ENCODE measurements around the gene ZBTB20.

The ZBTB20 gene

DNA sequence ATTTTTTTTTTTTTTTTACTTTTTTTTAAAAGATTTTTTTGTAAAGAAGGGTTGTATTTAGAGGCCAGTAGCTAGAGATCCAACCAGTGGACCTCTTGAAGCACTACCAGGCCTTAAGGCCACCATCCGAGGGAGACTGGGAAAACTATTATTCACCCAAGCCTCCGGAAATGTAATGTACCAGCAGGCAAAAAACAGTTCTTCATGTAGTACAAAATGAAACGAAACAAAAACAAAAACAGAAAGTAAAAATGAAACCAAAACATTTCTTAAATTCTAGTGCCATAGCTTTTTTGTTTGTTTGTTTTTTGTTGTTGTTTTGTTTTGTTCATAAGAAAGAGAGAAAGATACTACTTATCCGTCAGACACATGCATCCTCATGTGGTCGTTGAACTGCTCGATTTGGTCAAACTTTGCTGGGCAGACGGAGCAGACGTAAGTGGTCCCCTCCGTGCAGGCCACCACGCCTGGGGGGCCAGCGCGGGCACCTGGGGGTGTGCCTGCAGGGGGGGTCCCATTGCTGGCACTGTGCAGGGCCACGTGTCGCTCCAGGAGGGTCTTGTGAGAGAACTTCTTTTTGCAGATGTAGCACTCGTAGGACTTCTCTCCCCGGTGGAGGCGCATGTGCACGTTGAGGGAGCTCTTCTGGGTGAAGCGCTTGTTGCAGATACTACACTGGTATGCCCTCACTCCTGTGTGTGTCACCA, 808.3 kb downstream of the ZBTB20 start:
- no peak for DNase-seq

DNA sequence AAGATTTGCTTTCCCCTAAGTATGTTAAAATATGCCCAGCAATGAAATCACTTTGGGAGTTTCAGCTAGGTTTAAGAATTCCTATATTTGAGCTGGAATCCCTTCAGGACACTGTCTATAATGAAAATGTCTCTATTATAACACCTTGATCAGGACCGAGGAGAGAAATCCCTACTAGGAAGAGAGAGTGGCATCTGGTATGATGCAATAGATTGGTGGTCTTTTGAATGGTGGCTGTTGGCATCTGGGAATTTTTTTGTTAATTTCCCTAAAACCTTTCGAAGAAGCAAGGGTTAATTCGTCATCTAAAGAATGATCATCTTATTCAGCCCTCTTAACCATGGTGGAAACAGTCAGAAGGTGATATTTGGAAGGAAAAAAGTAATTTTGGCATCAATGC, 810.2 kb downstream of the ZBTB20 start:
- no peak for DNase-seq

DNA sequence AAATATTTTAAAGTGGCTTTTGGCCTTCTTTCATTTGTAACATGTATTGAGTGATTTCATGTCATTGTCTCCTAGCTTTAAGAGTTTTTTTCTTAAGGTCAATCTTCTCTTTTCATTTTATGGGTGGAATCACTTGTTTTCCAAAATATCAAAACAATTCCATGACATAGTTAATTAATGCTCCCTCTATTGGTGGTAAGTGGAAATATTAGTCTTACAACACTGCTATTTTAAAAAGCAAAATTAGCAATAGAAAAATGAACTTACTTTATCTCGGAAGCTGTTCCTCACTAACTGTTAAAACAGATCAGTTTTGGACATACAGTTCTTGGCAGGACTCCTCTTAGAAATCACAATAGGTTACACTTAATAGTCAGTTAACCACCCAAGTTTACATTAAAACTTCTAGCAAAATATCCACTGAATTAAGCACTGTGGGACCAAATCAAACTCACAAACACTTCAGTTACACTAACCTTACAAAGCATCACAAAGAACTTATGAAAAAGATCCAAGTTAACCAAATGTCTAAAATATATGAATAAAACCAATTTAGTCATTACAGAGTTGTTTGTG, 810.9 kb downstream of the ZBTB20 start:
- DNase-seq, result no peak

DNA sequence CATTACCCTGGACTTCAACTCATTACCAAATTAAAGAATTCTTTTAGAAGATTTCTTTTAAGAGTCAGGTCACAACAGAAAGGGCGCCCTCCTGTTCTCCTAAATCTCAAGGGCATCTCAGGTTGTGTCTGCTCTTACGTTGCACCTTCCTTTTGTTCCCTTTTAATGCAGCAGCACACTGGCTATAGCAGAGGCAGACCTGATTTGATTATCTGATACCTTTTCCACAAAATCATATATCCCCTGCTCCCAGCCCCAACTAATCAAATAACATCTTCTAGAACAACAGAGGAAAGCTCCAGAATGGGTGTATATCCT, 813.2 kb downstream of the ZBTB20 start:
- no peak for DNase-seq

DNA sequence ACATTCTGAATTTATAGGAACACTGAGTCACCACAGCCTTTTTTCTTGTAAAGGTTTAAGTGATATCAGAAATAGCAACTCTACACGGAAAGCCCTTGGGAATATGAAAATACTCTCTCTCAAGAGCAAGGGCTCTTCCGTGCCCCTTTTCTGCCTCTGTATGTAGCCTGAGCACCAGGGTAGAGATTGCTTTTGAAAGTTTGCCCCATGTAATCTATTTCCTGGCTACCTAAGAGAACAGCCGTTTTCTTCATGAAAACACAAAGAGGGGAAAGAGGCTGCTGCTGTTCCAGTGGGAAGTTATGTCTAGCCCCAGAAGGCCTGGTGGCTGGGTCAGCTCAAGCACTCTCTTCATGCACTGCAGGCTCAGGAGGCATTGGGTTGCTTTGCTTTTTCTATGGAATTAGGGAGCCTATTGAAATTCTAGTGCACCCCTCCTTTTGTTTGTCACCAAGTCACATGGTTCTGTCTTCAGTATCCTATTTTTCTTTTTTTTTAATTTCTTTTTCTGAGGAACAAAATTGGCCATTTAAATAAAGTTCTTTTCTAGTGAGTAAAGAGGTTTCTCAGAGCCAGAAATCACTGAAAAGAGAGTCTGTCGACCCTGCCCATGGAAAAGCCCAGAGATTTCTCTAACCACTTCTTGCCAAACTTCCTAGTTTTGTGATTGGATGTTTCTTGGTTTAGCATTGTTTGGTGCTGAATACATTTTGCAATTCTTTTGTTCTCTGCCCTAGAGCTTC, 813.7 kb downstream of the ZBTB20 start:
- no peak for DNase-seq

DNA sequence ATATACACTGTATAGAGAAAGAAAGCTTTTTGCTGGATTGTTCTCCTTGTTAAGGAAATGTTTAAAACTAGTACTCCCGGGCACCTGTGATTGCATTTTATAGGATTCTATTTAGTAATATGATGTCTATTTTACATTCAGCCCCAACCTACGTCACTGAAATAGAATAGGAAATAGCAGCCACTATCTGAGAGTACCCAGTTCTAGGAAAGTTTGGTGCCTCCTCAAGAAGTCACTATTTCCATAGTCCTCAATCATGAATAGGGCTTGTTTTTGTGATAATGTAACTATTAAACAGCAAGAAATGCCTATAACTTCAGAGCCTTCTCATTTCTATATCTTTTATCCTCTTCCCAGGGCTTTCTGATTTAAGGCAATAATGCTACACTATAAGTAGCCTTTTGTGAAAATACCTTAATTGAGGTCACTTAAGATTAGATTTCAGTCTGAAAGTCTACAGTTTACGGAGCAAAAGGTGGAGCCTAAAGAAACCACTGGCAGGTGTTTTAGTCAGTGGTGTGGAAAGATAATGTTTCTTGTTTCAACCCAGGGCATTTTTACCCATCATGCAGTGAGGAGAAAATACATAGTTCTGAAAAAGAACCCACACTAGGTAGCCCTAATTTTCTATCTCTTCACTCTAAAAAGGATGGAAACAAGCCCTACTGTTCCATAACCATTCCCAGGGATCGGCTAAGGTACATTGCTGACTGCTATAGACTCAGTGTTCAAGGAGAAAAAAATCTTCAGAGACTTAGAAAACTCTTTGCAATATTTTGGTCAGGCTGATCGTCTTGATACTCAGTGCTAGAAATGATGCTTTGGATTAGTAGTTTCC, 814.5 kb downstream of the ZBTB20 start:
- DNase-seq, result no peak

DNA sequence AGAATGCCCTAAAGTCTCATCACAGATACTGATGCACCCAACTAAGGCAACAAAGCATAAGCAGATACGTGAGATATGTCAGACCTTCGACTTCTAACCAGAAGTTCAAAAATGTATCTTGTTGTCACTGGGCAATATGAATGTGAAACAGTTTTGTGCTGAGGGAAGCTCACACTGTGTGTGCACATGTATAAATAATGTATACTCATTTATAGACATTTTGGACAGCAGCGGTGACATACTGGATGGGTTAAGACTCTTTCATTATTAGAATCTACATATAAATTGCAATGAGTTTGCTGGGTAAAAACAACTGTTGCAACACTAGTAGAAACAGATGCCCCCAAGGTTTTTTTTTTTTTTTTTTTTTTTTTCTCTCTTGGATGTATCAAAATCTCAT, 815.4 kb downstream of the ZBTB20 start:
- DNase-seq, result no peak

DNA sequence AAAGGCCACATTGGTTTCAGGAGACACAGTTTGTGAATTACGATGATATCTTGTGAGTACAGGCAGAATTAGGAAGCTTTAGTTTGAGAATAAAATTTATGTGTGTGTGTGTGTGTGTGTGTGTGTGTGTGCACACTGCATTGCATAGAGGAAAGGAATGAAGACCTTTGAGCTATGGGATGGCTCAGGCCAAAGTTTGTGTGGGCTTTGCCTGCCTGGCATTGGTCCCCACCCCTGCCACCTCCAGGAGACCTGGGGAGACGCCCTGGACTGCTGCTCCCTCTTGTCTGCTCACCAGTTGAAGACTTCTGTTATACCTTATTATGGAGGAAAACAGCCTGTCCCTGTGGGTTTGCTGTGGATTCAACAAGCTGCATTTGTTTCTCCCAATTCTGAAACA, 816.1 kb downstream of the ZBTB20 start:
- DNase-seq, result no peak

DNA sequence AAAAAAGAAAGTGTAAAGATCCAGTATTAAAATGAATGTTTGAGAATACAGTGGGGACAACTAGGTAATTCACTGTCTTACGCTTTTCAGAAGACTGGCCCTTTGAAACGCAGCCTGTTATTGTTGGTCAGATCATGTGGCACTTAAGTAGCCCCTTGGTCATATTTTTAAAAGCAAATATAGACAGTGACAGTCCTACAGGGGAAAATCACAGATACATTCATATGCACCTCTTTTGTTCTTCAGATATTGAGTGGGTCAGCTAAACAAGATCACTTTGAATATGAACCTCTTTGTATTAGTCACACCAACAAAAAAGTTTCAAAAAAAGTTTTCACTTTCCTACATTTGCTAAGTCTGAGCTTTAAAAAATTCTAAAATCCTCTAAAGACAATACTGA, 817.3 kb downstream of the ZBTB20 start:
- no peak for DNase-seq

DNA sequence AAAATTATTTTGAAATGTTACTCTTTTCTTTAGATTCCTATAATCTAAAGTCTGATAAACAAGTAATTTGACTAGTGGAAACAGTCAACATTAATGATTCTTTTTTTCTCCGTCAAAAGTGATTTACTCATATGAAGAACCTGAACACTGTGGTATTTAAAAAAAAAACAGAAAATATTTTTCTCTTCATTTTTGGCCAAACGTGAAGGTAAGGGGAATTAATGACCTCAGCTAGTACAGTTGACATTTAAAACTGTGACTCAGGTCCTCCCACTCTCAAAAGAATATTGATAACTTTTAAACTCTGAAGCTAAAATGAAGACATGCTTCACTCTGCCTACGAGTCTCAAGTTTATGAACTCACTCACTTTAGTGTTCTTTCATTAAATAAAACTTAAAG, 818.7 kb downstream of the ZBTB20 start:
- DNase-seq, result no peak

DNA sequence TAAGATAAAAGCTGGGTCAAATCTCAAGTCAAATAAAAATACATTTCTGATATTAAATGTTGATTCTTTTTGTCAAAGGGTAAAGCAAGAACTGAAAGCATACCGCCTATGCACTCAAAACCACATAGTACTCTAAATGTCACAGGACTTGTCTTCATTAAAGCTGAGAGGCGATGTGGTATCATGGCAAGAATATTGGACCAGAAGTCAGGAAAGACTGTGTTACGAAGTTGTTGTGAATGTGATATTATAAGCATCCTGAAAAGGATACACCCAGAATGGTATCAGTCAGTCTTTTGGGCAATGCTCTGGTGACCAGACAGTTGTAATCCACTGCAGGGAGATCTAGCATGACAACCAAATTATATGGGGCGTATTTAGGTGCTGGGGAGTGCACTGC, 819.4 kb downstream of the ZBTB20 start:
- no peak for DNase-seq

DNA sequence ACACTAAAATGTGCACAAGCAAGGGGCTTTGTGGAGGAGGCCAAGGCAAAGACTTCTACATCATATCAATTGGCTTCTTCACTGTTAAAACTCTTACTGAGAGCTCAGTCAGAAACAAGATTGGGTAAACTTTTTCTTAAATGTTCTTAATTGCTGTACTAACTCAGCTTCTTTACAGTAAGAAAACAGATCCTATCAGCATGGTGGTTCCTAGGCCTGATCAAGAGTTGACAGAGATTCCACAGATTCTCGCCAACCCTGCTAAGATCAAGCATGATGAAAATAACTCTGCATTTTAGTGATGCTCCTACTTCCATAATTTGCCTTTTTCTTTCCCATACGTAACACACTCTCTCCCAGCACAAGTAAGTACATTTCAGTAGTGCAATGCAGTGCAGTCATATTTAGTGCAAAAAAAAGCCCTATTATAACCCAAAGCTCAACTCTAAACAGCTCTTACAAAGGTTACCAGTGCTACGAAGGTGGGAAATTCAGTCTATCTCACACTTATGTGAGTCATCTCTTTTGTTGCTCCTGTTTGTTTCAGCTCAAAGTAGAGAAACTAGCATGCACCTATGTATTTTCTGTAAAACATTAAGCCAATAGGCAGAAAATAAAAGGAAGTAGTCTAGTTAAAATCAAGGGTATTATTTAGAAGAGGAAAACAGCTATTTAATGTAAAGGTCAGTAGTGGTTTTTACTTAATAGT, 823.4 kb downstream of the ZBTB20 start:
- no peak for DNase-seq

DNA sequence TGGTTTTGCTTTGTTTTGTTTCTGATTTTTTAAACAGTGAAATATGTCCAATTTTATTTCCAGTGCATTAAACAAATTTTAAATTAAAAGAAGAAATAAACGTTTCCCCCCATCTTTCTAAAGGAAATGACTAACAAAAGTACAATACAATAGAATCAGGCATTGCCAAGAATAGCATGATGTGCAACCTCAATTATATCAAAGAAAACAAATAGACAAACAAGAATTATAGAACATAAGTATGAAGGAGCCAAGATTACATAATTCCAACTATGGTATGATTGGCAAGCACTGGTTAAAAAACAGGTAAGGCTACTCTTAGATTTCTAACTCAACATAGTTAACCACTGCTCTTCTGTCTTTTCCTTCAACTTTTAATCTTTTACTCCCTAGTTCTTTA, 826.8 kb downstream of the ZBTB20 start:
- no peak for DNase-seq

DNA sequence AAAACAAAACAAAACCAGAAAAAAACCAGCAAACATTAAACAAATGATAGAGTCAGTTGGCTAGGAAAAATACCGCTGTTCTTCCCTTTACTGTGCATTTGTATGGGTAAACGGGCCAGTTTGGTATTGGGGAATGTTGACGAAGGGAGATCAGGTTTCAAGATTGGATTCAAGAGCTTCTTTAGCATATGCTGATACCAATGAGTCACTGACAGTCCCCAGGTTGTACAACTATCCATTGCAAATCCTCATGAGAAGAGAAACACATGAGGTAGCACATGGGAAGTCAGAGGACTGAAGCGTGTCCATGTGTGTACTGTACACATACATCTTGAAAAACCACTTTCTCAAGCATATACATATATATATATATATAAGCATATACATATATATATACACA, 827.6 kb downstream of the ZBTB20 start:
- DNase-seq, result no peak

DNA sequence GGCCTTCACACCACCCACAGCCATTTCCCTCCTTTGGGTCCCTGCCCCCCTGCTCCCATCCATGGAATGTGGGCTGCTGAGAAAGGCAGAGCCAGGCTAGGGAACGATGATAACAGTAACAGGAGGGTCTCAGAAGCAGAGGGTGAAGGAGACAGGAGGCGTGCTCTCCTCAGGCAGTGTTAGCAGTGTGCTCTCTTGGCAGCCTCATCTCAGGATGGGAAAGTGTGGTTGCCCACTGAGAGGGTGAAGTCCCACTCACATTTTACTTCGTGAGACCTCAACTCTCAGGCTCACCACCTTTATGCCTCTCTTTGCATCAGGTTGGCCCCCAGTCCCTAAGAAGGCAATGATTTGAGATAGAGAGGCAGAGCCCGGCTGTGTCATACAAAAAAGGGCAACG, 828.8 kb downstream of the ZBTB20 start:
- peak; percentile 39 for DNase-seq

DNA sequence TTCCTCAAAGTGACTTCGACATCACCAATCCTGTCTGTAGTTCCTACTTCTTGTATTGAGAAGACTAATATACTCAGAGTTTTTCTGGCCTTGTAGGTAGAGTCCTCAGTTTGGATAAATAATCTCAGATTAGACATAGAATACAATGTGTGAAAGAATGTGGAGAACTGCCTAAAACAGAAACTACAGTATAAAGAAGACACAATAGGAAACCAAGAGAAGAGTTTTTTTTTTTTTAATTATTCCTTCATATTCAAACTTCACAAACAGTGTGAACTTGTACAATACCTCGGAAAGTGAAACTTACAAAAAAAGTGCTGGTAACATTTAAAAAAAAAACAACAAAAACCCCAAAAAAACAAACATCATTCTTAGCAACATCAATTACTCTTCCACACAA, 832.8 kb downstream of the ZBTB20 start:
- DNase-seq, result no peak

DNA sequence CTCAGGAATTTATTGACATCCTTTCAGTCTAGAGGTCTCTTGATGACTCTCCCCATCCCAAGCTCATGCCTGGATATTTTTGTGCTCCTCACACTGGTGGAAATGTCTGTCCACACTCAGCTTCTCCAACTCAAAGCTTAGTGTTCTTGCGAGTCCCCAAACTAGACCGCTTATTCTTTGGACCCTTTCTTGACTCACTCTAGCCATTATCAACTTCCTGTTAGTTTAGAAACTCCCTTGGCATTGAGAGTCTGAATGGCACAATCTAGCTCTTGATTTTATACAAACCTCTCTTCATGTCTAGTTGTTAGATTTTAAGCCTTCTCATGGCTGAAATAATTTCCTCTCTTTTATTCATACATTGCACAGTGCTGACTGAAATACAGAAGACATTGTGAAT, 833.7 kb downstream of the ZBTB20 start:
- DNase-seq, result no peak

DNA sequence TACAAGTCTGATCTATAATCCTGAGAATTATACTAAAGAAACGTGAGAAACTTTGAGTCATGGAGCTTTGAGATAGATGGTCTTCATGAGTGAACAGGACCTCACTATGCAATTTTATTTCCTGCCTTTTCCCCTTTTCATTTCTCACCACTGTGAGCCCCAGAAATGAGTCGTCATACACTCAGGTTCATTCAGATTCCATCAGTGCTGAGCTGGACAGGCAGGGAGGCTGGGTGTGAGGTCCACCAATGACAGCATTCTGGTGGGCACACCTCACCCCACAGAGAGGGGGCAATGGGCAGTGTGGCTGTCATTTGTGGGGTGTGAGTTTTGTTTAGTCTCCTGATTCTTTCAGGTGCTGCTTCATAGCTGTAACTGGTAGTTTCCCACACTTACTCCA, 836.4 kb downstream of the ZBTB20 start:
- no peak for DNase-seq

DNA sequence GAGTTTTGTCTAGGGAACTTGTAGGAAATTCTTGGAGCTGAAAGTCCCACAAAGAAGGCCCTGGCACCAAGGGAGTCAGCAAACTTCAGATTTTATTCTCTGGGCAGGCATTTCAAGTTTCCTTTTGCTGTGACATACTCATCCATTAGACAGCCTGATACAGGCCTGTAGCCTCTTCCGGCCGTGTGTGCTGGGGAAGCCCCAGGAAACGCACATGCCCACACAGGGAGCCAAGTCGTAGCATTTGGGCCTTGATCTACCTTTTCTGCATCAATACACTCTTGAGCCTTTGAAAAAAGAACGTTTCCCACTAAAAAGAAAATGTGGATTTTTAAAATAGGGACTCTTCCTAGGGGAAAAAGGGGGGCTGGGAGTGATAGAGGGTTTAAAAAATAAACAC, 838.3 kb downstream of the ZBTB20 start:
- DNase-seq, result peak; percentile 66

DNA sequence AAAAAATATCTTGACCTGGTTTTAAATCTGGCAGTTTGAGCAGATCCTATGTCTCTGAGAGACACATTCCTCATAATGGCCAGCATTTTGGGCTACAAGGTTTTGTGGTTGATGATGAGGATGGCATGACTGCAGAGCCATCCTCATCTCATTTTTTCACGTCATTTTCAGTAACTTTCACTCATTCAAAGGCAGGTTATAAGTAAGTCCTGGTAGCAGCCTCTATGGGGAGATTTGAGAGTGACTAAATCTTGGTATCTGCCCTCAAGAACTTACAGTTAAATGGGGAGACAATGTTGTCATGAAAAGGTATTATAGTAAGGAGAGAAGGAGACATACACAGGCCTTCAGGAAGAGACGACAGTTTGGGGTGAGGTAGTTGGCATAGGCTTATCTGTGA, 838.7 kb downstream of the ZBTB20 start:
- no peak for DNase-seq

DNA sequence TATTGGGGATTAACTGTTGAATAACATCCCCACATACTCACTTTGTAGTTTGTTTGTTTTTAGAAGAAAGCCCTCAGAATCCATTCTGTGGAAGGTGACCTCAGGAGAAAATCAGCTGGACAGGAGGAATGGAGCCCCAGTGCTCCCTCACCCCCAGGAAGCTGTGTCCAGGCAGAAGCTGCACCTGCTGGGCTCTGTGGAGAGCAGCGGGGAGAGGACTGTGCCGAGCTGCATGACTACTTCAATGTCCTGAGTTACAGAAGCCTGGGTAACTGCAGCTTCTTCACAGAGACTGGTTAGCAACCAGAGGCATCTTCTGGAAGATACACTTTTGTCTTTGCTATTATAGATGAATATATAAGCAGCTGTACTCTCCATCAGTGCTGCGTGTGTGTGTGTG, 839.3 kb downstream of the ZBTB20 start:
- no peak for DNase-seq

DNA sequence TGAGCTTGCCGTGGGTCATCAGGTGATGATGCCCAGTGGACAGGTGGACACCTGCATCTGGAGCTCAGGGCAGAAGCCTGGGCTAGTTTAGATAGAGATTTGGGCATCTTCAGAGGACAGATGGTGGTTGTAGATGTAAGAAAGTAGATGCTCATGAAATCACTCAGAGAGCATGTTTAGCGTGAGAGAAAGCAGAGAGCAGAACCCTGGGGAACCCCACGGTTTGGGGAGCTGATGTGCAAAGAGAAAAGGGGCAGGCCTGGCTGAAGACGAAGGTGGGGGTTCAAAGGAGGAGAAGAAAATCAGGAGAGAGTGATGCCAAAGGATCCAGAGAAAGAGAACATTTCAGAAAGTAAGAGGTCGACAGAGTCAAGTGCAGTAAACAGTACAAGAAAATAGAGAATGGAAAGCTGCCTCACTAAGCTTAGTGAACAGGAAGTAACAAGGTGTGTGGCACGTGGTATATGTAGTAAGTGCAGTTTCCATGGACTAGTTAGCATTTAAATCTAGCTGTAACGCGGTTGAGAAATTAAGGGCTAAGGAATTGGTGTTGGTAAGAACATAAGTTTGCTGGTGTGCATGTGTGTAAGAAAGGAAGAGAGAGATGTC, 839.8 kb downstream of the ZBTB20 start:
- peak; percentile 42 for DNase-seq

Data from activated CD4-positive, alpha-beta T cell treated with anti-CD3 and anti-CD28 coated beads for 48 hours (primary cell).